ENCODE measurements around the gene RPS21. TPM values are rescaled to one million over a fixed set of nuclear protein-coding genes. Genes with fewer than 3 reads are reported as not detected.

Gene RPS21
- total RNA-seq, 1 experiment from 2014 or later = 2,488 TPM

- H2AFZ ChIP-seq (ENCODE audit: low read depth, low read length, poor library complexity, severe bottlenecking) = no peak overlapping the region
- H3K36me3 ChIP-seq (ENCODE audit: control insufficient read depth in 1 of 2, insufficient read depth in 2 of 2, low read length in 2 of 2) = no peaks in the 10 kb centered on the region; a peak in 1 of 4 replicates
- no peaks in the 10 kb centered on the region for H3K27me3 ChIP-seq (ENCODE audit: insufficient read depth, low read length)
- DNase-seq (ENCODE audit: low read depth, low spot score) (peak; percentile 62), ATAC-seq (peak; percentile 52)
- TF ChIP-seq EZH2phosphoT487 (IDR thresholded peaks at IDR 0.05; ENCODE audit: borderline replicate concordance) = no peak
- peak; percentile 14; the same call in 1 of the 2 replicates for TF ChIP-seq POLR2AphosphoS5 (IDR thresholded peaks at IDR 0.05; ENCODE audit: low read depth, low read length)
- no peak for TF ChIP-seq ZBTB33 (IDR thresholded peaks at IDR 0.05; ENCODE audit: extremely low read depth, insufficient replicate concordance, low read length)
- no peak for TF ChIP-seq FOSL1 (IDR thresholded peaks at IDR 0.05; ENCODE audit: low read depth)
- TF ChIP-seq REST (IDR thresholded peaks at IDR 0.05; ENCODE audit: low read depth) = no peak
- no peak for TF ChIP-seq CEBPB (IDR thresholded peaks at IDR 0.05; ENCODE audit: low read depth)
- TF ChIP-seq JUND (IDR thresholded peaks at IDR 0.05) = no peak
- no peak for TF ChIP-seq CBX3 (IDR thresholded peaks at IDR 0.05; ENCODE audit: low read depth)
- TF ChIP-seq SIN3A (IDR thresholded peaks at IDR 0.05; ENCODE audit: low read depth) = no peak
- TF ChIP-seq CTCF (IDR thresholded peaks at IDR 0.05 in 2 of 3, conservative IDR thresholded peaks at IDR 0.05 in 1 of 3; ENCODE audit: borderline replicate concordance in 1 of 3, insufficient read depth in 1 of 3, low read depth in 2 of 3, low read length in 2 of 3) = no peak
- TF ChIP-seq YY1 (IDR thresholded peaks at IDR 0.05; ENCODE audit: extremely low read depth, insufficient replicate concordance, low read depth, low read length) = no peak
- TF ChIP-seq MAX (IDR thresholded peaks at IDR 0.05) = no peak
- no peak for TF ChIP-seq EGR1 (IDR thresholded peaks at IDR 0.05; ENCODE audit: low read depth)
- TF ChIP-seq ZFX (IDR thresholded peaks at IDR 0.05) = peak; percentile 62
- no peak for TF ChIP-seq TCF7L2 (IDR thresholded peaks at IDR 0.05; ENCODE audit: borderline replicate concordance, extremely low read depth, insufficient read depth, insufficient read length)
- no peak for TF ChIP-seq POLR2A (IDR thresholded peaks at IDR 0.05; ENCODE audit: borderline replicate concordance, extremely low read depth, insufficient read depth, insufficient read length)
- TF ChIP-seq EZH2 (IDR thresholded peaks at IDR 0.05) = no peak
- ChIA-PET POLR2A (no interaction called here), CTCF (no interaction called here), RAD21 (ENCODE audit: low non-redundant PET in 1 of 2, low total read pairs in 2 of 2, uncharacterized antibody in 2 of 2, unreplicated experiment in 2 of 2) (no interaction called here)
- H3K9me3 ChIP-seq (ENCODE audit: control insufficient read depth in 1 of 2, insufficient read depth in 1 of 2, low read depth in 1 of 2, low read length in 2 of 2) = no peaks in the 10 kb centered on the region
- H4K20me1 ChIP-seq (ENCODE audit: insufficient read depth) = no peaks in the 10 kb centered on the region
- H3K9ac ChIP-seq (ENCODE audit: low read length) = peak overlapping the region; percentile 94
- H3K9me2 ChIP-seq (ENCODE audit: insufficient read depth) = no peaks in the 10 kb centered on the region
- no TSS peak for BruUV-seq (replicated peaks)
- peak overlapping the region; percentile 100 for H3K4me2 ChIP-seq (ENCODE audit: low read length)
- intact Hi-C loops (cut with micrococcal nuclease) = no loop called here
- H3K79me2 ChIP-seq (ENCODE audit: insufficient read depth, low read length) = peaks cover 94% of the 10 kb centered on the region
- H3K4me1 ChIP-seq (ENCODE audit: control insufficient read depth in 1 of 2, insufficient read depth in 2 of 2, low read length in 2 of 2) = peaks cover 72 to 89% of the 10 kb centered on the region in 2 experiments
- H3K4me3 ChIP-seq (replicated peaks in 1 of 2; ENCODE audit: low read depth in 1 of 2, low read length in 2 of 2) = peak overlapping the region; percentile 21 to 44
- H3K27ac ChIP-seq (ENCODE audit: low read depth, low read length) = peak overlapping the region; percentile 98
Observed at GRCh38 chr20:62361799-62362589, 24.9 kb upstream of the RPS21 start.

Data from HCT116 (cell line).